Right lung (tissue), 5 donors: Measurements from ENCODE around the gene XIRP2. TPM values are rescaled to one million over a fixed set of nuclear protein-coding genes. Genes with fewer than 3 reads are reported as not detected.
"Not testable (repeated sequence)": the region's sequence is repeated elsewhere in the genome, so short reads cannot be mapped to it uniquely, and the experiment has no call there.

Experiments
- DNase-seq, 2 donors: peaks; one replicate each; pipeline ENCODE4 v3.0.0-alpha.2; 2013
- polyA plus RNA-seq, 5 donors: library from polyadenylated mRNA; unstranded; fragments of 120-200 nt; gene quantifications; one replicate each; pipeline versions ENCODE4 v1.2.1 to v1.2.3, GENCODE V29; 2013; ENCODE audit warnings: inconsistent platforms in 1 of 5, low replicate concordance in 1 of 5; ENCODE audit not compliant: insufficient read length in 5 of 5, insufficient read depth in 1 of 5

Gene XIRP2
- polyA plus RNA-seq, 5 donors = 0.13 to 3.1 (median 0.29) TPM

GRCh38 chr2:167034976-167035375 is 146.7 kb downstream of the XIRP2 start:
- DNase-seq = not testable (repeated sequence)

GRCh38 chr2:167048829-167049228 is 160.5 kb downstream of the XIRP2 start:
- no peak for DNase-seq

- no peak for DNase-seq
These were observed 161.4 kb downstream of the XIRP2 start for GRCh38 chr2:167049659-167050058.

- no peak for DNase-seq
These were observed 164.5 kb downstream of the XIRP2 start for GRCh38 chr2:167052825-167053224.

- no peak for DNase-seq
These were observed 166.6 kb downstream of the XIRP2 start for GRCh38 chr2:167054881-167055280.

GRCh38 chr2:167057446-167057845 is 169.2 kb downstream of the XIRP2 start:
- DNase-seq = no peak

- DNase-seq = no peak
These were observed 170.9 kb downstream of the XIRP2 start for GRCh38 chr2:167059173-167059572.

GRCh38 chr2:167069855-167070254 is 181.6 kb downstream of the XIRP2 start:
- DNase-seq = no peak

GRCh38 chr2:167075708-167076107 is 187.4 kb downstream of the XIRP2 start:
- DNase-seq = not testable (repeated sequence)

GRCh38 chr2:167098931-167099330 is 210.7 kb downstream of the XIRP2 start:
- not testable (repeated sequence) for DNase-seq

- no peak for DNase-seq
These were observed 212.2 kb downstream of the XIRP2 start for GRCh38 chr2:167100506-167100905.

GRCh38 chr2:167103028-167103756 is 214.9 kb downstream of the XIRP2 start:
- no peak for DNase-seq

- no peak for DNase-seq
These were observed 215.5 kb downstream of the XIRP2 start for GRCh38 chr2:167103757-167104133.

- no peak for DNase-seq
These were observed 216.4 kb downstream of the XIRP2 start for GRCh38 chr2:167104691-167105090.

- not testable (repeated sequence) for DNase-seq
These were observed 221.4 kb downstream of the XIRP2 start for GRCh38 chr2:167109682-167110081.

GRCh38 chr2:167110345-167110744 is 222.1 kb downstream of the XIRP2 start:
- no peak for DNase-seq

- no peak for DNase-seq
These were observed 225.7 kb downstream of the XIRP2 start for GRCh38 chr2:167114018-167114417.

GRCh38 chr2:167115541-167115940 is 227.3 kb downstream of the XIRP2 start:
- DNase-seq = no peak

GRCh38 chr2:167122389-167122788 is 234.1 kb downstream of the XIRP2 start:
- no peak for DNase-seq

GRCh38 chr2:167126165-167126564 is 237.9 kb downstream of the XIRP2 start:
- DNase-seq = no peak

- DNase-seq = no peak
These were observed 238.9 kb downstream of the XIRP2 start for GRCh38 chr2:167127135-167127534.

GRCh38 chr2:167128130-167128529 is 239.8 kb downstream of the XIRP2 start:
- DNase-seq = no peak

- no peak for DNase-seq
These were observed 243.8 kb downstream of the XIRP2 start for GRCh38 chr2:167132066-167132465.

GRCh38 chr2:167132906-167133555 is 244.8 kb downstream of the XIRP2 start:
- DNase-seq = no peak
